T-helper 1 cell treated with Interleukin-12 subunit alpha and Interleukin-12 subunit beta and Interleukin-4 antibody, amounts not matched to agents 30 ng/mL and 1 ng/mL, for 36 hours (primary cell): Measurements from ENCODE around the gene PTPRN2. TPM values are rescaled to one million over a fixed set of nuclear protein-coding genes. Genes with fewer than 3 reads are reported as not detected.
"Not testable (repeated sequence)": the region's sequence is repeated elsewhere in the genome, so short reads cannot be mapped to it uniquely, and the experiment has no call there.

Experiments used
- intact Hi-C: fragments of 100-400 bp; cut with micrococcal nuclease; formaldehyde crosslinking; loops from one replicate; pipeline ENCODE4 v1.15.1; 2024
- total RNA-seq: library from RNA; stranded (reverse); gene quantifications from 2 replicates; pipeline ENCODE4 v1.2.3, GENCODE V29; 2022

The PTPRN2 gene
- total RNA-seq, 1 donor from 2014 or later: 2.9 TPM

- intact Hi-C loops: no loop called here
These were observed 232.8 kb downstream of the PTPRN2 start for GRCh38 chr7:158354861-158355260.

- intact Hi-C loops: no loop called here
These were observed 233.7 kb downstream of the PTPRN2 start for GRCh38 chr7:158353606-158354570.

GRCh38 chr7:158351899-158352729, 235.5 kb downstream of the PTPRN2 start:
- intact Hi-C loops: not testable (repeated sequence)

GRCh38 chr7:158351481-158351880, 236.1 kb downstream of the PTPRN2 start:
- intact Hi-C loops: no loop called here

- intact Hi-C loops: no loop called here
These were observed 236.6 kb downstream of the PTPRN2 start for GRCh38 chr7:158351051-158351450.

GRCh38 chr7:158350166-158350900, 237.3 kb downstream of the PTPRN2 start:
- intact Hi-C loops: no loop called here

- intact Hi-C loops: no loop called here
These were observed 239.2 kb downstream of the PTPRN2 start for GRCh38 chr7:158348446-158348845.

- intact Hi-C loops: not testable (repeated sequence)
These were observed 239.6 kb downstream of the PTPRN2 start for GRCh38 chr7:158348039-158348438.

- intact Hi-C loops: no loop called here
These were observed 241.9 kb downstream of the PTPRN2 start for GRCh38 chr7:158345731-158346130.

GRCh38 chr7:158344706-158345300, 242.8 kb downstream of the PTPRN2 start:
- intact Hi-C loops: no loop called here

- intact Hi-C loops: no loop called here
These were observed 243.6 kb downstream of the PTPRN2 start for GRCh38 chr7:158343936-158344455.

- intact Hi-C loops: no loop called here
These were observed 244.1 kb downstream of the PTPRN2 start for GRCh38 chr7:158343526-158343925.

GRCh38 chr7:158341097-158341496, 246.5 kb downstream of the PTPRN2 start:
- intact Hi-C loops: not testable (repeated sequence)

GRCh38 chr7:158336952-158337351, 250.7 kb downstream of the PTPRN2 start:
- intact Hi-C loops: not testable (repeated sequence)

GRCh38 chr7:158332516-158332915, 255.1 kb downstream of the PTPRN2 start:
- intact Hi-C loops: not testable (repeated sequence)

GRCh38 chr7:158331826-158332450, 255.7 kb downstream of the PTPRN2 start:
- intact Hi-C loops: not testable (repeated sequence)

- intact Hi-C loops: no loop called here
These were observed 257.9 kb downstream of the PTPRN2 start for GRCh38 chr7:158329686-158330085.

GRCh38 chr7:158329014-158329610, 258.5 kb downstream of the PTPRN2 start:
- intact Hi-C loops: no loop called here

- intact Hi-C loops: no loop called here
These were observed 259.1 kb downstream of the PTPRN2 start for GRCh38 chr7:158328376-158329013.
